Endodermal cell (in vitro differentiated cells): ENCODE results near the gene IFNL3. TPM values are rescaled to one million over a fixed set of nuclear protein-coding genes. Genes with fewer than 3 reads are reported as not detected.
"Not testable (repeated sequence)": the region's sequence is repeated elsewhere in the genome, so short reads cannot be mapped to it uniquely, and the experiment has no call there.

Source experiments
- DNase-seq: peaks from one replicate; pipeline ENCODE4 v3.0.0-alpha.2; 2017
- H3K27ac ChIP-seq: 2 replicates; pipeline ENCODE4 v1.5.1; 2013; ENCODE audit warnings: mild to moderate bottlenecking, low read depth, low read length, moderate library complexity
- H3K27me3 ChIP-seq: 2 replicates; pipeline ENCODE4 v1.6.1; 2013; ENCODE audit warnings: mild to moderate bottlenecking, low read length, moderate library complexity; ENCODE audit not compliant: insufficient read depth, control insufficient read depth, poor library complexity, severe bottlenecking
- H3K36me3 ChIP-seq: 2 replicates; pipeline ENCODE4 v1.7.0; 2013; ENCODE audit warnings: mild to moderate bottlenecking, low read length, moderate library complexity; ENCODE audit not compliant: control insufficient read depth, insufficient read depth
- H3K4me1 ChIP-seq: one replicate; pipeline ENCODE4 v1.7.0; 2013; ENCODE audit warnings: low read length; ENCODE audit not compliant: control insufficient read depth, insufficient read depth
- H3K4me3 ChIP-seq: 2 replicates; pipeline ENCODE4 v1.5.1; 2013; ENCODE audit warnings: mild to moderate bottlenecking, low read length, moderate library complexity
- H3K9ac ChIP-seq: 2 replicates; pipeline ENCODE4 v1.6.1; 2013; ENCODE audit warnings: mild to moderate bottlenecking, low read length, moderate library complexity; ENCODE audit not compliant: poor library complexity, severe bottlenecking; ENCODE audit errors: extremely low read depth
- H3K9me3 ChIP-seq: 2 replicates; pipeline ENCODE4 v1.6.1; 2013; ENCODE audit warnings: mild to moderate bottlenecking, low read length, moderate library complexity; ENCODE audit not compliant: control insufficient read depth
- H3K27ac Mint-ChIP-seq: 2 replicates; pipeline ENCODE4 v1.8.0; 2020; ENCODE audit warnings: mixed read lengths
- H3K27me3 Mint-ChIP-seq: 2 replicates; pipeline ENCODE4 v1.8.0; 2021; ENCODE audit warnings: mild to moderate bottlenecking, mixed read lengths; ENCODE audit not compliant: insufficient read depth
- H3K36me3 Mint-ChIP-seq: 2 replicates; pipeline ENCODE4 v1.8.0; 2020; ENCODE audit warnings: low read depth, mixed read lengths
- H3K4me1 Mint-ChIP-seq: 2 replicates; pipeline ENCODE4 v1.8.0; 2020; ENCODE audit warnings: mixed read lengths
- H3K4me3 Mint-ChIP-seq: 2 replicates; pipeline ENCODE4 v1.8.0; 2020; ENCODE audit warnings: mild to moderate bottlenecking, moderate library complexity, mixed read lengths
- H3K9me3 Mint-ChIP-seq: 2 replicates; pipeline ENCODE4 v1.8.0; 2020; ENCODE audit warnings: mild to moderate bottlenecking, mixed read lengths
- CTCF ChIP-seq: fragments of 200-600 bp; sonication (generic); conservative IDR thresholded peaks from 2 replicates; pipeline ENCODE4 v1.5.0; 2021; ENCODE audit warnings: antibody characterized with exemption, mild to moderate bottlenecking
- WGBS, 2 experiments: methylation state at CpG; one replicate each; pipeline versions ENCODE4 v1.1.5 to v1.1.7; 2013; ENCODE audit warnings: missing lambda C conversion rate in 2 of 2, mixed read lengths in 1 of 2; ENCODE audit not compliant: insufficient coverage in 1 of 2, insufficient read length in 1 of 2; 5-methylcytosine and 5-hydroxymethylcytosine counted together
- long read RNA-seq, 4 experiments: library from polyadenylated mRNA in 2 of 4; library from RNA in 1 of 4; library from capped mRNA in 1 of 4; stranded (forward) in 3 of 4; unstranded in 1 of 4; transcript quantifications; one replicate each; pipeline ENCODE4 v2.0.0, GENCODE V29; 2020 to 2021; ENCODE audit warnings: inconsistent platforms in 1 of 4
- polyA plus RNA-seq, 2 experiments: library from polyadenylated mRNA; stranded (reverse); fragments of 50-300 nt; gene quantifications; one replicate each; pipeline ENCODE4 v1.2.3, GENCODE V29; 2013
- total RNA-seq, 2 donors: library from RNA; stranded (reverse); fragmentation: NEBNext Ultra II Directional in 1 of 2; extraction: Animal tissue kit (Norgen Biotek cat#: 25700) in 1 of 2; gene quantifications; 2 replicates in 1 of 2; 3 replicates in 1 of 2; pipeline ENCODE4 v1.2.1, GENCODE V29; 2021

The IFNL3 gene
- total RNA-seq, result not detected
- polyA plus RNA-seq (2013, experiment 1 of 2), result not detected
- not detected for polyA plus RNA-seq (2013, experiment 2 of 2)
- long read RNA-seq, experiment 1, result 0 reads
- long read RNA-seq, experiment 2, result 0 reads
- long read RNA-seq, experiment 3, result 0 reads
- long read RNA-seq, experiment 4, result 0 reads

GRCh38 chr19:39244410-39245100, at the start of gene IFNL3:
Gene IFNL3, minus strand, starts transcription at chr19:39245006. Its CDS starts 39 bp downstream, at chr19:39244967.
- H3K9me3 Mint-ChIP-seq, DNase-seq, H3K27ac Mint-ChIP-seq, H3K4me3 ChIP-seq, H3K4me3 Mint-ChIP-seq, H3K36me3 Mint-ChIP-seq, H3K36me3 ChIP-seq, H3K4me1 ChIP-seq, H3K9me3 ChIP-seq, H3K27ac ChIP-seq, H3K9ac ChIP-seq, H3K4me1 Mint-ChIP-seq: not testable (repeated sequence)
- WGBS, 2 experiments, result 77 to 89% methylated on average over 3 to 11 of the region's 12 CpGs
- H3K27me3 ChIP-seq, result peaks cover 35% of the 10 kb centered on the region
- peaks cover 68% of the 10 kb centered on the region for H3K27me3 Mint-ChIP-seq

GRCh38 chr19:39293394-39293793, 48.6 kb upstream of the IFNL3 start:
- no peaks in the 10 kb centered on the region for H3K36me3 Mint-ChIP-seq
- Histone ChIP-seq H3K9ac (no peak overlapping the region), H3K27me3 (peaks cover 44% of the 10 kb centered on the region), H3K36me3 (no peaks in the 10 kb centered on the region), H3K4me3 (no peak overlapping the region), H3K9me3 (no peaks in the 10 kb centered on the region), H3K4me1 (no peaks in the 10 kb centered on the region), H3K27ac (no peak overlapping the region)
- H3K27ac Mint-ChIP-seq, result no peak overlapping the region
- no peak overlapping the region for H3K4me3 Mint-ChIP-seq
- H3K27me3 Mint-ChIP-seq, result peaks cover 44% of the 10 kb centered on the region
- WGBS, 2 experiments, result 61 to 75% methylated on average over 4 of the region's 4 CpGs
- no peak for DNase-seq
- no peaks in the 10 kb centered on the region for H3K4me1 Mint-ChIP-seq
- TF ChIP-seq CTCF, result no peak
- no peaks in the 10 kb centered on the region for H3K9me3 Mint-ChIP-seq

GRCh38 chr19:39284032-39284431, 39.2 kb upstream of the IFNL3 start:
- 100% methylated on average over 1 of the region's 1 CpG; no CpG with 5 or more reads in 1 of the 2 experiments for WGBS, 2 experiments
- no peak for DNase-seq
- H3K9ac ChIP-seq, result no peak overlapping the region
- Mint-ChIP-seq H3K4me3 (no peak overlapping the region), H3K27me3 (peaks cover 69% of the 10 kb centered on the region), H3K9me3 (peaks cover 12% of the 10 kb centered on the region), H3K36me3 (no peaks in the 10 kb centered on the region), H3K4me1 (no peaks in the 10 kb centered on the region), H3K27ac (no peak overlapping the region)
- H3K27ac ChIP-seq, result no peak overlapping the region
- H3K9me3 ChIP-seq, result no peaks in the 10 kb centered on the region
- H3K4me3 ChIP-seq, result no peak overlapping the region
- H3K27me3 ChIP-seq, result peaks cover 50% of the 10 kb centered on the region
- no peaks in the 10 kb centered on the region for H3K36me3 ChIP-seq
- no peaks in the 10 kb centered on the region for H3K4me1 ChIP-seq
- TF ChIP-seq CTCF, result no peak
